ENCODE data around the gene MUC4. TPM values are rescaled to one million over a fixed set of nuclear protein-coding genes. Genes with fewer than 3 reads are reported as not detected.
"Not testable (repeated sequence)": the region's sequence is repeated elsewhere in the genome, so short reads cannot be mapped to it uniquely, and the experiment has no call there.

The MUC4 gene
- total RNA-seq, 2 experiments from 2014 or later, result 0.02 TPM; not detected in 1

GRCh38 chr3:195732940-195733339 lies 78.8 kb downstream of the MUC4 start:
- Mint-ChIP-seq H3K4me3 (no peak overlapping the region), H3K9me3 (no peaks in the 10 kb centered on the region), H3K27me3 (ENCODE audit: low read depth) (no peaks in the 10 kb centered on the region), H3K36me3 (ENCODE audit: low read depth) (peaks cover 3% of the 10 kb centered on the region), H3K4me1 (ENCODE audit: low read depth) (no peaks in the 10 kb centered on the region), H3K27ac (no peak overlapping the region)
- CTCF ChIA-PET, result no interaction called here
- no peak for DNase-seq
- intact Hi-C loops (cut with micrococcal nuclease), result no loop called here

GRCh38 chr3:195731356-195731905 lies 80.3 kb downstream of the MUC4 start:
- Mint-ChIP-seq H3K27ac (no peak overlapping the region), H3K4me1 (ENCODE audit: low read depth) (no peaks in the 10 kb centered on the region), H3K9me3 (no peaks in the 10 kb centered on the region), H3K27me3 (ENCODE audit: low read depth) (no peaks in the 10 kb centered on the region), H3K4me3 (no peak overlapping the region), H3K36me3 (ENCODE audit: low read depth) (peaks cover 3% of the 10 kb centered on the region)
- CTCF ChIA-PET, result no interaction called here
- DNase-seq, result no peak
- intact Hi-C loops (cut with micrococcal nuclease), result no loop called here

GRCh38 chr3:195729476-195730251 lies 82.1 kb downstream of the MUC4 start:
- DNase-seq, result no peak
- intact Hi-C loops (cut with micrococcal nuclease), result no loop called here
- Mint-ChIP-seq H3K9me3 (no peaks in the 10 kb centered on the region), H3K27ac (no peak overlapping the region), H3K27me3 (ENCODE audit: low read depth) (no peaks in the 10 kb centered on the region), H3K4me3 (no peak overlapping the region), H3K4me1 (ENCODE audit: low read depth) (no peaks in the 10 kb centered on the region), H3K36me3 (ENCODE audit: low read depth) (peaks cover 3% of the 10 kb centered on the region)
- CTCF ChIA-PET, result interaction anchor here (0.7 kb wide), 1 partner anchor 271 kb away, joined by 4 read pairs; no protein-coding TSS in a partner anchor

GRCh38 chr3:195728789-195729188 lies 82.9 kb downstream of the MUC4 start:
- H3K4me3 Mint-ChIP-seq; H3K27me3 Mint-ChIP-seq (ENCODE audit: low read depth); H3K4me1 Mint-ChIP-seq (ENCODE audit: low read depth); H3K36me3 Mint-ChIP-seq (ENCODE audit: low read depth); DNase-seq; H3K9me3 Mint-ChIP-seq; intact Hi-C loops (cut with micrococcal nuclease); H3K27ac Mint-ChIP-seq: not testable (repeated sequence)
- CTCF ChIA-PET, result interaction anchor here (0.6 kb wide), 1 partner anchor 310 kb away, joined by 3 read pairs; no protein-coding TSS in a partner anchor

- no peak overlapping the region for H3K27ac Mint-ChIP-seq
- CTCF ChIA-PET, result no interaction called here
- no peaks in the 10 kb centered on the region for H3K4me1 Mint-ChIP-seq (ENCODE audit: low read depth)
- H3K36me3 Mint-ChIP-seq (ENCODE audit: low read depth), result peaks cover 1% of the 10 kb centered on the region
- intact Hi-C loops (cut with micrococcal nuclease), result no loop called here
- no peaks in the 10 kb centered on the region for H3K9me3 Mint-ChIP-seq
- no peaks in the 10 kb centered on the region for H3K27me3 Mint-ChIP-seq (ENCODE audit: low read depth)
- no peak for DNase-seq
- no peak overlapping the region for H3K4me3 Mint-ChIP-seq
These were observed 84.0 kb downstream of the MUC4 start for GRCh38 chr3:195727606-195728195.

- H3K4me1 Mint-ChIP-seq (ENCODE audit: low read depth); CTCF ChIA-PET; intact Hi-C loops (cut with micrococcal nuclease); H3K27me3 Mint-ChIP-seq (ENCODE audit: low read depth); H3K9me3 Mint-ChIP-seq; H3K36me3 Mint-ChIP-seq (ENCODE audit: low read depth); H3K4me3 Mint-ChIP-seq; H3K27ac Mint-ChIP-seq; DNase-seq: not testable (repeated sequence)
These were observed 85.6 kb downstream of the MUC4 start for GRCh38 chr3:195725916-195726740.

- H3K4me1 Mint-ChIP-seq (ENCODE audit: low read depth); DNase-seq; H3K27ac Mint-ChIP-seq; H3K27me3 Mint-ChIP-seq (ENCODE audit: low read depth); H3K4me3 Mint-ChIP-seq; H3K9me3 Mint-ChIP-seq; intact Hi-C loops (cut with micrococcal nuclease); H3K36me3 Mint-ChIP-seq (ENCODE audit: low read depth); CTCF ChIA-PET: not testable (repeated sequence)
These were observed 87.4 kb downstream of the MUC4 start for GRCh38 chr3:195724363-195724762.

- H3K36me3 Mint-ChIP-seq (ENCODE audit: low read depth); DNase-seq; intact Hi-C loops (cut with micrococcal nuclease); H3K9me3 Mint-ChIP-seq; H3K4me3 Mint-ChIP-seq; CTCF ChIA-PET; H3K27ac Mint-ChIP-seq; H3K4me1 Mint-ChIP-seq (ENCODE audit: low read depth); H3K27me3 Mint-ChIP-seq (ENCODE audit: low read depth): not testable (repeated sequence)
These were observed 88.8 kb downstream of the MUC4 start for GRCh38 chr3:195722996-195723345.

GRCh38 chr3:195722139-195722995 lies 89.4 kb downstream of the MUC4 start:
- H3K27me3 Mint-ChIP-seq (ENCODE audit: low read depth); CTCF ChIA-PET; intact Hi-C loops (cut with micrococcal nuclease); H3K27ac Mint-ChIP-seq; H3K9me3 Mint-ChIP-seq; H3K36me3 Mint-ChIP-seq (ENCODE audit: low read depth); H3K4me3 Mint-ChIP-seq; H3K4me1 Mint-ChIP-seq (ENCODE audit: low read depth); DNase-seq: not testable (repeated sequence)

- H3K4me3 Mint-ChIP-seq; H3K27ac Mint-ChIP-seq; CTCF ChIA-PET; H3K9me3 Mint-ChIP-seq; DNase-seq; H3K27me3 Mint-ChIP-seq (ENCODE audit: low read depth); H3K36me3 Mint-ChIP-seq (ENCODE audit: low read depth); intact Hi-C loops (cut with micrococcal nuclease); H3K4me1 Mint-ChIP-seq (ENCODE audit: low read depth): not testable (repeated sequence)
These were observed 90.8 kb downstream of the MUC4 start, which contains the start of gene MUC20 for GRCh38 chr3:195720831-195721506. MUC20 (plus strand) TSS chr3:195720978; CDS start chr3:195721008, 30 bp downstream.

- CTCF ChIA-PET, result interaction anchor here (0.6 to 0.7 kb wide), 2 partner anchors 131 to 514 kb away, joined by 3 to 5 read pairs; no protein-coding TSS in a partner anchor
- H3K27me3 Mint-ChIP-seq (ENCODE audit: low read depth), result not testable (repeated sequence)
These were observed 92.0 kb downstream of the MUC4 start for GRCh38 chr3:195719514-195720254.

More at GRCh38 chr3:195719514-195720254, 92.0 kb downstream of the MUC4 start:
- H3K27ac Mint-ChIP-seq; intact Hi-C loops (cut with micrococcal nuclease); DNase-seq; H3K4me3 Mint-ChIP-seq; H3K36me3 Mint-ChIP-seq (ENCODE audit: low read depth); H3K9me3 Mint-ChIP-seq; H3K4me1 Mint-ChIP-seq (ENCODE audit: low read depth): not testable (repeated sequence)

Data from activated naive CD4-positive, alpha-beta T cell treated with anti-CD3 and anti-CD28 coated beads for 36 hours (primary cell).